Left renal pelvis (tissue), 4 donors: ENCODE results near the gene FAM13A. TPM values are rescaled to one million over a fixed set of nuclear protein-coding genes. Genes with fewer than 3 reads are reported as not detected.
"Not testable (repeated sequence)": the region's sequence is repeated elsewhere in the genome, so short reads cannot be mapped to it uniquely, and the experiment has no call there.

Experiments used
- DNase-seq, 4 donors: peaks; one replicate each; pipeline ENCODE4 v3.0.0-alpha.2; 2013; ENCODE audit warnings: low read depth in 4 of 4, low spot score in 3 of 4
- polyA plus RNA-seq, 4 donors: library from polyadenylated mRNA; unstranded; fragments of 120-200 nt; gene quantifications; one replicate each; pipeline ENCODE4 v1.2.1, GENCODE V29; 2013; ENCODE audit not compliant: insufficient read length in 4 of 4

FAM13A gene
- polyA plus RNA-seq, 4 donors, result 31.1 to 38.6 (median 33.1) TPM

GRCh38 chr4:88908521-88908920 lies 148.5 kb downstream of the FAM13A start:
- DNase-seq, result no peak

GRCh38 chr4:88908003-88908402 lies 149.0 kb downstream of the FAM13A start:
- no peak for DNase-seq

GRCh38 chr4:88907478-88907877 lies 149.5 kb downstream of the FAM13A start:
- no peak for DNase-seq

GRCh38 chr4:88904240-88904639 lies 152.7 kb downstream of the FAM13A start:
- not testable (repeated sequence) for DNase-seq

GRCh38 chr4:88900432-88900831 lies 156.6 kb downstream of the FAM13A start:
- no peak for DNase-seq

GRCh38 chr4:88897752-88898151 lies 159.2 kb downstream of the FAM13A start:
- no peak for DNase-seq

- no peak for DNase-seq
Observed at GRCh38 chr4:88897180-88897579, 159.8 kb downstream of the FAM13A start.

GRCh38 chr4:88893961-88894360 lies 163.0 kb downstream of the FAM13A start:
- no peak for DNase-seq

- no peak for DNase-seq
Observed at GRCh38 chr4:88892646-88893045, 164.3 kb downstream of the FAM13A start.

- no peak for DNase-seq
Observed at GRCh38 chr4:88891636-88892035, 165.3 kb downstream of the FAM13A start.

- DNase-seq, result not testable (repeated sequence)
Observed at GRCh38 chr4:88887409-88887808, 169.6 kb downstream of the FAM13A start.

GRCh38 chr4:88881227-88881569 lies 175.8 kb downstream of the FAM13A start:
- no peak for DNase-seq

- no peak for DNase-seq
Observed at GRCh38 chr4:88880501-88881226, 176.3 kb downstream of the FAM13A start.

GRCh38 chr4:88879991-88880390 lies 177.0 kb downstream of the FAM13A start:
- DNase-seq, result no peak

GRCh38 chr4:88878642-88879041 lies 178.3 kb downstream of the FAM13A start:
- DNase-seq, result no peak

- DNase-seq, result no peak
Observed at GRCh38 chr4:88870428-88870827, 186.6 kb downstream of the FAM13A start.

- no peak for DNase-seq
Observed at GRCh38 chr4:88868510-88868909, 188.5 kb downstream of the FAM13A start.

- no peak for DNase-seq
Observed at GRCh38 chr4:88866862-88867550, 190.0 kb downstream of the FAM13A start.

GRCh38 chr4:88865466-88865865 lies 191.5 kb downstream of the FAM13A start:
- DNase-seq, result no peak

GRCh38 chr4:88865046-88865445 lies 191.9 kb downstream of the FAM13A start:
- DNase-seq, result no peak

GRCh38 chr4:88860586-88860985 lies 196.4 kb downstream of the FAM13A start:
- DNase-seq, result peak in 3 of 4 donors; percentile 10 to 33 (median 18)

GRCh38 chr4:88859191-88859812 lies 197.7 kb downstream of the FAM13A start:
- DNase-seq, result no peak
